ENCODE measurements around the gene CILP. TPM values are rescaled to one million over a fixed set of nuclear protein-coding genes. Genes with fewer than 3 reads are reported as not detected.

Gene CILP
- total RNA-seq, 2 donors from 2014 or later, result 2.2 to 32.0 TPM

DNA sequence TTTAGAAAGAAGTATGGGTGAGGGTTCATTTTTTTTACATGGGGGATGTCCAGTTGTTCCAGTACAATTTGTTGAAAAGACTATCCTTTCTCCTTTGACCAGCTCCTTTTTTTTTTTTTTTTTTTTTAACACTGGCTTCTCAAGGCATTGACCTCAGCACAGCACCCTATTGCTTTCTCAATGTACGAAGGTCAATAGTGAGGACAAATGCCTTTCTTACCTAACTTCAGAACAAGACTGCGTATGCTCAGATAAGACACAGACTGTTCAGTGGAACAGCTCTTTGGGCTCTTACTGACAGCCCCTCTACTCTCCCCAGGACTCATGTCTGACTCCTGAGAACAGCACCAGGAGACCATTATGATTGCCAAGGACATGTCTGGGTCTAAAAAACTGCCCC is 10.4 kb upstream of the CILP start:
- Histone ChIP-seq H3K27ac (no peak overlapping the region), H3K27me3 (no peaks in the 10 kb centered on the region), H3K9me3 (no peaks in the 10 kb centered on the region), H3K4me3 (no peak overlapping the region), H3K4me1 (no peaks in the 10 kb centered on the region), H3K36me3 (no peaks in the 10 kb centered on the region)
- no peak for DNase-seq (ENCODE audit: low spot score)
- TF ChIP-seq, protein P1, sequence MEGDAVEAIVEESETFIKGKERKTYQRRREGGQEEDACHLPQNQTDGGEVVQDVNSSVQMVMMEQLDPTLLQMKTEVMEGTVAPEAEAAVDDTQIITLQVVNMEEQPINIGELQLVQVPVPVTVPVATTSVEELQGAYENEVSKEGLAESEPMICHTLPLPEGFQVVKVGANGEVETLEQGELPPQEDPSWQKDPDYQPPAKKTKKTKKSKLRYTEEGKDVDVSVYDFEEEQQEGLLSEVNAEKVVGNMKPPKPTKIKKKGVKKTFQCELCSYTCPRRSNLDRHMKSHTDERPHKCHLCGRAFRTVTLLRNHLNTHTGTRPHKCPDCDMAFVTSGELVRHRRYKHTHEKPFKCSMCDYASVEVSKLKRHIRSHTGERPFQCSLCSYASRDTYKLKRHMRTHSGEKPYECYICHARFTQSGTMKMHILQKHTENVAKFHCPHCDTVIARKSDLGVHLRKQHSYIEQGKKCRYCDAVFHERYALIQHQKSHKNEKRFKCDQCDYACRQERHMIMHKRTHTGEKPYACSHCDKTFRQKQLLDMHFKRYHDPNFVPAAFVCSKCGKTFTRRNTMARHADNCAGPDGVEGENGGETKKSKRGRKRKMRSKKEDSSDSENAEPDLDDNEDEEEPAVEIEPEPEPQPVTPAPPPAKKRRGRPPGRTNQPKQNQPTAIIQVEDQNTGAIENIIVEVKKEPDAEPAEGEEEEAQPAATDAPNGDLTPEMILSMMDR (IDR thresholded peaks at IDR 0.05), result no peak

- Histone ChIP-seq H3K27me3 (no peaks in the 10 kb centered on the region), H3K4me3 (no peak overlapping the region), H3K9me3 (no peaks in the 10 kb centered on the region), H3K36me3 (no peaks in the 10 kb centered on the region), H3K27ac (no peak overlapping the region), H3K4me1 (no peaks in the 10 kb centered on the region)
- TF ChIP-seq, protein P1 (IDR thresholded peaks at IDR 0.05), result no peak
- no peak for DNase-seq (ENCODE audit: low spot score)
Measured at GRCh38 chr15:65219137-65219536, 7.9 kb upstream of the CILP start.

GRCh38 chr15:65217526-65218482 is 6.5 kb upstream of the CILP start:
- H3K27ac ChIP-seq, result no peak overlapping the region
- DNase-seq (ENCODE audit: low spot score), result no peak
- no peaks in the 10 kb centered on the region for H3K4me1 ChIP-seq
- TF ChIP-seq, protein P1 (IDR thresholded peaks at IDR 0.05), result no peak
- H3K9me3 ChIP-seq, result no peaks in the 10 kb centered on the region
- H3K4me3 ChIP-seq, result no peak overlapping the region
- no peaks in the 10 kb centered on the region for H3K27me3 ChIP-seq
- no peaks in the 10 kb centered on the region for H3K36me3 ChIP-seq

DNA sequence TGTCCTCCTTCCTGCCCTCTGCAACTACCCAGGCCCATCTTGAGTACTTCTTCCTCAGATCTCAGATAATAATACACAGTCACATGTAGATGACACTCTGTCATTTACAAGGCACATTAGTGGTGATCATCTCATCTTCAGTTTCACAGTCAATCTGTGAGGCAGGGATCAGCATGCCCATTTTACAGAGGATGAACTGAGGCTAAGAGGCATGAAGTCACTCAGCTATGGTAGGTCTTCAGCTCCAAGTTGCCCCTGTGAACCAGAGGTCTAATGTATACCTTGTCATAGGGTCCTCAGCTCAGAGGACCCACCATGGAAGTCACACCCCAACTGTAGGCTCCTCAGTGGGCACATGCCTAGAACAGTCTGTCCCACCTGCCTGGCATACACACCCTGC is 4.2 kb upstream of the CILP start:
- DNase-seq (ENCODE audit: low spot score), result no peak
- Histone ChIP-seq H3K4me1 (peaks cover 0 to 20% of the 10 kb centered on the region in 2 donors), H3K9me3 (no peaks in the 10 kb centered on the region), H3K27me3 (no peaks in the 10 kb centered on the region), H3K36me3 (no peaks in the 10 kb centered on the region), H3K27ac (no peak overlapping the region), H3K4me3 (no peak overlapping the region)
- TF ChIP-seq, protein P1 (IDR thresholded peaks at IDR 0.05), result no peak

- TF ChIP-seq, protein P1 (IDR thresholded peaks at IDR 0.05), result no peak
Measured at GRCh38 chr15:65214010-65214409, 2.7 kb upstream of the CILP start.

More at GRCh38 chr15:65214010-65214409, 2.7 kb upstream of the CILP start:
- peaks cover 0 to 20% of the 10 kb centered on the region in 2 donors for H3K4me1 ChIP-seq
- no peak for DNase-seq (ENCODE audit: low spot score)
- no peak overlapping the region for H3K4me3 ChIP-seq
- H3K9me3 ChIP-seq, result no peaks in the 10 kb centered on the region
- H3K27me3 ChIP-seq, result no peaks in the 10 kb centered on the region
- no peaks in the 10 kb centered on the region for H3K36me3 ChIP-seq
- no peak overlapping the region for H3K27ac ChIP-seq

Data from right atrium auricular region (tissue), 2 donors.